ENCODE measurements around the gene SEMA4D.

DNA sequence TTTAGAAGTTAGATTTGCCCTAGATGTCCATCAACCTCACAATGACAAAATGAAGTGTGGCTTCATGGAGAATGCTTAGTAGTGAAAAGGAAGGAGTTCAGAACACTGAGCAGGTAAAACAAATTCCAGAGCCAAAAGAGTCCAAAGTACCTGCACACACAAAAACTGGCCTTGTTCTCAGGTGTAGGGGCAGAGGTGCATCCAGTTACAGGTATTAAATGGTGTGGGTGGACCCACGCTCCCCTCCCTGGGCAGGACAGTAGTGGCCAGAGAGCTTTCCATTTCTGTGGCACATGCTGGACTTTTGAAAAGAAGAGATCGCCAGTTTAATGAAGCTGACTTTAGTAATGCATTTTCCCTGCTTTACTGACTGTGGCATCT, 132.4 kb downstream of the SEMA4D start:
- TF ChIP-seq POLR2A (IDR thresholded peaks at IDR 0.05) = no peak
- TF ChIP-seq, protein P1, sequence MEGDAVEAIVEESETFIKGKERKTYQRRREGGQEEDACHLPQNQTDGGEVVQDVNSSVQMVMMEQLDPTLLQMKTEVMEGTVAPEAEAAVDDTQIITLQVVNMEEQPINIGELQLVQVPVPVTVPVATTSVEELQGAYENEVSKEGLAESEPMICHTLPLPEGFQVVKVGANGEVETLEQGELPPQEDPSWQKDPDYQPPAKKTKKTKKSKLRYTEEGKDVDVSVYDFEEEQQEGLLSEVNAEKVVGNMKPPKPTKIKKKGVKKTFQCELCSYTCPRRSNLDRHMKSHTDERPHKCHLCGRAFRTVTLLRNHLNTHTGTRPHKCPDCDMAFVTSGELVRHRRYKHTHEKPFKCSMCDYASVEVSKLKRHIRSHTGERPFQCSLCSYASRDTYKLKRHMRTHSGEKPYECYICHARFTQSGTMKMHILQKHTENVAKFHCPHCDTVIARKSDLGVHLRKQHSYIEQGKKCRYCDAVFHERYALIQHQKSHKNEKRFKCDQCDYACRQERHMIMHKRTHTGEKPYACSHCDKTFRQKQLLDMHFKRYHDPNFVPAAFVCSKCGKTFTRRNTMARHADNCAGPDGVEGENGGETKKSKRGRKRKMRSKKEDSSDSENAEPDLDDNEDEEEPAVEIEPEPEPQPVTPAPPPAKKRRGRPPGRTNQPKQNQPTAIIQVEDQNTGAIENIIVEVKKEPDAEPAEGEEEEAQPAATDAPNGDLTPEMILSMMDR (IDR thresholded peaks at IDR 0.05) = no peak

All from uterus (tissue), 2 donors.